Natural killer cell treated with Interleukin-12 subunit alpha and Interleukin-12 subunit beta and Interleukin-15 and Interleukin-18, amount 100 ng/mL, for 72 hours (primary cell): ENCODE measurements around the gene KRABD2.
A peak's percentile ranks its signal among the peaks of the same experiment; 100 is the strongest.
"Not testable (repeated sequence)": the region's sequence is repeated elsewhere in the genome, so short reads cannot be mapped to it uniquely, and the experiment has no call there.

Experiments used
- ATAC-seq, 2 donors: fragments of 150-1000 bp; cut with Tn5 transposase in 1 of 2; sonication (Bioruptor Pico), chemical (Tn5 transposase) in 1 of 2; 2 replicates each; pipeline ENCODE4 v1.10.0; 2021
- DNase-seq: peaks from one replicate; pipeline ENCODE4 v3.0.0; 2022; ENCODE audit warnings: low spot score
- H3K27ac Mint-ChIP-seq, 2 donors: 1 replicate in 1 of 2; 2 replicates in 1 of 2; pipeline ENCODE4 v1.8.0; 2022; ENCODE audit warnings: mixed read lengths in 2 of 2, mild to moderate bottlenecking in 1 of 2, moderate library complexity in 1 of 2
- H3K27me3 Mint-ChIP-seq, 2 donors: 1 replicate in 1 of 2; 2 replicates in 1 of 2; pipeline ENCODE4 v1.8.0; 2022; ENCODE audit warnings: mixed read lengths in 2 of 2
- H3K36me3 Mint-ChIP-seq: one replicate; pipeline ENCODE4 v1.8.0; 2022; ENCODE audit warnings: mixed read lengths
- H3K4me1 Mint-ChIP-seq, 2 donors: 1 replicate in 1 of 2; 2 replicates in 1 of 2; pipeline ENCODE4 v1.8.0; 2022; ENCODE audit warnings: low read depth in 2 of 2, mixed read lengths in 2 of 2, mild to moderate bottlenecking in 1 of 2
- H3K4me3 Mint-ChIP-seq: one replicate; pipeline ENCODE4 v1.8.0; 2022; ENCODE audit warnings: mixed read lengths
- H3K9me3 Mint-ChIP-seq: 2 replicates; pipeline ENCODE4 v1.8.0; 2022; ENCODE audit warnings: mixed read lengths

Gene KRABD2

GRCh38 chr17:8384801-8385378 is 8.4 kb upstream of the KRABD2 start:
- Mint-ChIP-seq H3K27ac (peak overlapping the region; percentile 99 to 100), H3K4me1 (peaks cover 54 to 62% of the 10 kb centered on the region in 2 donors), H3K4me3 (peak overlapping the region; percentile 97), H3K36me3 (peaks cover 28% of the 10 kb centered on the region), H3K9me3 (no peaks in the 10 kb centered on the region), H3K27me3 (no peaks in the 10 kb centered on the region)
- ATAC-seq: no peak
- DNase-seq: no peak

GRCh38 chr17:8383143-8383822 is 6.8 kb upstream of the KRABD2 start, which contains the start of gene RPL26:
Gene RPL26 (minus strand): TSS chr17:8383193. CDS start chr17:8382310, 883 bp downstream.
- H3K4me1 Mint-ChIP-seq: peaks cover 47 to 64% of the 10 kb centered on the region in 2 donors
- ATAC-seq (peak; percentile 96 to 97), DNase-seq (peak; percentile 96)
- H3K27me3 Mint-ChIP-seq: no peaks in the 10 kb centered on the region
- H3K27ac Mint-ChIP-seq: peak within 1 kb of the TSS; percentile 99 to 100
- peaks cover 41% of the 10 kb centered on the region for H3K36me3 Mint-ChIP-seq
- no peaks in the 10 kb centered on the region for H3K9me3 Mint-ChIP-seq
- peak within 1 kb of the TSS; percentile 97 for H3K4me3 Mint-ChIP-seq

- H3K27ac Mint-ChIP-seq: peak overlapping the region; percentile 99 to 100
- ATAC-seq (no peak), DNase-seq (no peak)
- no peaks in the 10 kb centered on the region for H3K9me3 Mint-ChIP-seq
- H3K4me3 Mint-ChIP-seq: peak overlapping the region; percentile 97
- no peaks in the 10 kb centered on the region for H3K27me3 Mint-ChIP-seq
- H3K36me3 Mint-ChIP-seq: peaks cover 43% of the 10 kb centered on the region
- H3K4me1 Mint-ChIP-seq: peaks cover 43 to 59% of the 10 kb centered on the region in 2 donors
These were observed 6.3 kb upstream of the KRABD2 start for GRCh38 chr17:8382880-8383142.

- ATAC-seq: no peak
- no peaks in the 10 kb centered on the region for H3K9me3 Mint-ChIP-seq
- no peak for DNase-seq
These were observed 5.8 kb upstream of the KRABD2 start for GRCh38 chr17:8382052-8382879.

GRCh38 chr17:8380049-8380448 is 3.5 kb upstream of the KRABD2 start:
- peak overlapping the region; percentile 97 for H3K4me3 Mint-ChIP-seq
- H3K27me3 Mint-ChIP-seq: no peaks in the 10 kb centered on the region
- peaks cover 60% of the 10 kb centered on the region for H3K36me3 Mint-ChIP-seq
- no peak for DNase-seq
- H3K4me1 Mint-ChIP-seq: peaks cover 46 to 69% of the 10 kb centered on the region in 2 donors
- no peaks in the 10 kb centered on the region for H3K9me3 Mint-ChIP-seq
- ATAC-seq: no peak
- peak overlapping the region in 1 of 2 donors; percentile 99 for H3K27ac Mint-ChIP-seq

More at GRCh38 chr17:8382052-8382879, 5.8 kb upstream of the KRABD2 start:
- Mint-ChIP-seq H3K36me3 (peaks cover 48% of the 10 kb centered on the region), H3K27ac (peak overlapping the region; percentile 99 to 100), H3K27me3 (no peaks in the 10 kb centered on the region), H3K4me3 (peak overlapping the region; percentile 97), H3K4me1 (peaks cover 41 to 58% of the 10 kb centered on the region in 2 donors)

GRCh38 chr17:8378117-8378516 is 1.6 kb upstream of the KRABD2 start:
- H3K4me3 Mint-ChIP-seq: peak overlapping the region; percentile 86

GRCh38 chr17:8377422-8377821 is 918 bp upstream of the KRABD2 start:
- Mint-ChIP-seq H3K4me1 (peaks cover 29 to 51% of the 10 kb centered on the region in 2 donors), H3K4me3 (peak overlapping the region; percentile 86)

More at GRCh38 chr17:8378117-8378516, 1.6 kb upstream of the KRABD2 start:
- Mint-ChIP-seq H3K27ac (peak overlapping the region; percentile 71 to 83), H3K4me1 (peaks cover 36 to 58% of the 10 kb centered on the region in 2 donors), H3K36me3 (peaks cover 58% of the 10 kb centered on the region)
- not testable (repeated sequence) for ATAC-seq, H3K27me3 Mint-ChIP-seq, DNase-seq, H3K9me3 Mint-ChIP-seq

GRCh38 chr17:8375738-8376259 is 705 bp downstream of the KRABD2 start:
- Mint-ChIP-seq H3K9me3 (no peaks in the 10 kb centered on the region), H3K27me3 (no peaks in the 10 kb centered on the region), H3K36me3 (peaks cover 39% of the 10 kb centered on the region), H3K4me1 (peaks cover 24 to 44% of the 10 kb centered on the region in 2 donors), H3K4me3 (peak overlapping the region; percentile 86), H3K27ac (peak overlapping the region; percentile 71 to 83)
- DNase-seq (no peak), ATAC-seq (no peak)

More at GRCh38 chr17:8377422-8377821, 918 bp upstream of the KRABD2 start:
- H3K36me3 Mint-ChIP-seq: peaks cover 51% of the 10 kb centered on the region
- ATAC-seq: no peak
- H3K27me3 Mint-ChIP-seq: no peaks in the 10 kb centered on the region
- peak overlapping the region; percentile 71 to 83 for H3K27ac Mint-ChIP-seq
- no peaks in the 10 kb centered on the region for H3K9me3 Mint-ChIP-seq
- DNase-seq: no peak

- not testable (repeated sequence) for H3K27ac Mint-ChIP-seq, H3K4me3 Mint-ChIP-seq, ATAC-seq, DNase-seq, H3K27me3 Mint-ChIP-seq, H3K9me3 Mint-ChIP-seq
- H3K36me3 Mint-ChIP-seq: peaks cover 25% of the 10 kb centered on the region
- H3K4me1 Mint-ChIP-seq: peaks cover 27% of the 10 kb centered on the region in 2 donors
These were observed 2.6 kb downstream of the KRABD2 start for GRCh38 chr17:8373856-8374255.

- no peak for DNase-seq
- H3K27me3 Mint-ChIP-seq: no peaks in the 10 kb centered on the region
- H3K27ac Mint-ChIP-seq: no peak overlapping the region
- ATAC-seq: no peak
- peaks cover 18 to 20% of the 10 kb centered on the region in 2 donors for H3K4me1 Mint-ChIP-seq
- H3K9me3 Mint-ChIP-seq: no peaks in the 10 kb centered on the region
- H3K4me3 Mint-ChIP-seq: no peak overlapping the region
- peaks cover 13% of the 10 kb centered on the region for H3K36me3 Mint-ChIP-seq
These were observed 4.1 kb downstream of the KRABD2 start for GRCh38 chr17:8372422-8372821.

GRCh38 chr17:8371786-8372185 is 4.7 kb downstream of the KRABD2 start:
- Mint-ChIP-seq H3K4me1 (peaks cover 12 to 16% of the 10 kb centered on the region in 2 donors), H3K27ac (no peak overlapping the region), H3K36me3 (peaks cover 8% of the 10 kb centered on the region), H3K27me3 (no peaks in the 10 kb centered on the region), H3K9me3 (no peaks in the 10 kb centered on the region), H3K4me3 (no peak overlapping the region)
- DNase-seq (no peak), ATAC-seq (no peak)

GRCh38 chr17:8369944-8370343 is 6.6 kb downstream of the KRABD2 start:
- Mint-ChIP-seq H3K4me3 (no peak overlapping the region), H3K4me1 (peaks cover 0 to 4% of the 10 kb centered on the region in 2 donors), H3K27me3 (no peaks in the 10 kb centered on the region), H3K9me3 (no peaks in the 10 kb centered on the region), H3K27ac (no peak overlapping the region), H3K36me3 (no peaks in the 10 kb centered on the region)
- ATAC-seq (no peak), DNase-seq (no peak)

- H3K27me3 Mint-ChIP-seq: no peaks in the 10 kb centered on the region
- H3K4me3 Mint-ChIP-seq: no peak overlapping the region
- DNase-seq (no peak), ATAC-seq (no peak)
- H3K27ac Mint-ChIP-seq: no peak overlapping the region
- H3K4me1 Mint-ChIP-seq: peaks cover 0 to 4% of the 10 kb centered on the region in 2 donors
- no peaks in the 10 kb centered on the region for H3K9me3 Mint-ChIP-seq
- H3K36me3 Mint-ChIP-seq: no peaks in the 10 kb centered on the region
These were observed 8.3 kb downstream of the KRABD2 start for GRCh38 chr17:8368193-8368592.
